H1 (cell line): ENCODE data around the gene SPCS3. TPM values are rescaled to one million over a fixed set of nuclear protein-coding genes. Genes with fewer than 3 reads are reported as not detected.

Experiments
- CTCF ChIA-PET: fragments of 300-600 bp; sonication (Branson Sonifier 250); formaldehyde crosslinking; loops from one replicate; lab custom pipeline; 2021; ENCODE audit not compliant: partially characterized antibody; lab: Charles Lee
- POLR2A ChIA-PET: fragments of 300-600 bp; sonication (Branson Sonifier 250); formaldehyde crosslinking; loops from one replicate; lab custom pipeline; 2021; ENCODE audit warnings: inconsistent platforms; ENCODE audit not compliant: partially characterized antibody; lab: Charles Lee
- DNase-seq, 2 experiments: peaks; one replicate each; pipeline versions ENCODE4 v3.0.0 to v3.0.0-alpha.2; 2010 to 2022; ENCODE audit warnings: low spot score in 2 of 2, low read depth in 1 of 2, mixed read lengths in 1 of 2
- FAIRE-seq: peaks from 2 replicates; lab custom pipeline; 2011; peaks lifted over from hg19 to GRCh38; lab: Jason Lieb, UNC
- H2AFZ ChIP-seq: 2 replicates; pipeline ENCODE4 v1.8.1; 2012; ENCODE audit warnings: low read length, inconsistent platforms
- H2AK5ac ChIP-seq: 2 replicates; pipeline ENCODE4 v1.6.1; 2013; ENCODE audit warnings: low read depth, low read length
- H2BK120ac ChIP-seq: replicated peaks from 2 replicates; pipeline ENCODE3; 2013; ENCODE audit warnings: low read depth, low read length, inconsistent platforms
- H2BK12ac ChIP-seq: 2 replicates; pipeline ENCODE4 v1.6.1; 2013; ENCODE audit warnings: low read depth, low read length
- H2BK15ac ChIP-seq: 2 replicates; pipeline ENCODE4 v1.6.1; 2013; ENCODE audit warnings: low read length
- H2BK20ac ChIP-seq: 2 replicates; pipeline ENCODE4 v1.6.1; 2013; ENCODE audit warnings: low read length
- H2BK5ac ChIP-seq: 2 replicates; pipeline ENCODE4 v1.6.1; 2013; ENCODE audit warnings: low read depth, low read length
- H3K14ac ChIP-seq: 2 replicates; pipeline ENCODE4 v1.6.1; 2013; ENCODE audit warnings: inconsistent platforms; ENCODE audit not compliant: insufficient read length
- H3K18ac ChIP-seq: 2 replicates; pipeline ENCODE4 v1.6.1; 2013; ENCODE audit warnings: low read length; ENCODE audit errors: extremely low read depth
- H3K23ac ChIP-seq: 2 replicates; pipeline ENCODE4 v1.6.1; 2013; ENCODE audit warnings: inconsistent platforms; ENCODE audit not compliant: insufficient read length
- H3K23me2 ChIP-seq: 2 replicates; pipeline ENCODE4 v1.6.1; 2013; ENCODE audit warnings: low read depth, low read length
- H3K27ac ChIP-seq: 2 replicates; pipeline ENCODE4 v1.6.1; 2011; ENCODE audit warnings: low read depth, low read length, inconsistent platforms
- H3K27me3 ChIP-seq, 4 experiments: replicated peaks in 1 of 4; 1 replicate in 1 of 4; 2 replicates in 3 of 4; pipeline versions ENCODE4 v1.6.1 to v1.8.1; 2011 to 2013; ENCODE audit warnings: low read length in 3 of 4, mild to moderate bottlenecking in 3 of 4, inconsistent platforms in 2 of 4, mixed read lengths in 2 of 4, moderate library complexity in 1 of 4; ENCODE audit not compliant: control insufficient read depth in 3 of 4, insufficient read depth in 3 of 4; ENCODE audit errors: extremely low read depth in 1 of 4
- H3K36me3 ChIP-seq, 4 experiments: 2 replicates each; pipeline versions ENCODE4 v1.6.1 to v1.8.1; 2011 to 2013; ENCODE audit warnings: mild to moderate bottlenecking in 4 of 4, low read length in 3 of 4, moderate library complexity in 2 of 4, control low read depth in 1 of 4, inconsistent platforms in 1 of 4; ENCODE audit not compliant: insufficient read depth in 4 of 4, control insufficient read depth in 2 of 4
- H3K4ac ChIP-seq: replicated peaks from 2 replicates; pipeline ENCODE3; 2013; ENCODE audit warnings: low read length, low read depth, mixed read lengths, inconsistent platforms; ENCODE audit not compliant: insufficient read length
- H3K4me1 ChIP-seq, 4 experiments: replicated peaks in 1 of 4; 1 replicate in 1 of 4; 2 replicates in 3 of 4; pipeline versions ENCODE4 v1.6.1 to v1.8.1; 2011 to 2013; ENCODE audit warnings: low read length in 3 of 4, inconsistent platforms in 2 of 4, mixed read lengths in 1 of 4; ENCODE audit not compliant: insufficient read depth in 4 of 4, control insufficient read depth in 3 of 4
- H3K4me2 ChIP-seq, 2 experiments: 2 replicates each; pipeline versions ENCODE4 v1.6.1 to v1.8.1; 2011 to 2013; ENCODE audit warnings: low read depth in 2 of 2, low read length in 2 of 2, control low read depth in 1 of 2, inconsistent platforms in 1 of 2, mild to moderate bottlenecking in 1 of 2; ENCODE audit not compliant: insufficient read depth in 1 of 2
- H3K4me3 ChIP-seq, 4 experiments: fragments of 200-600, 300-600 bp in 1 of 4; sonication (generic), shearing (Covaris generic), sonication (Bioruptor Twin) in 1 of 4; 2 replicates each; pipeline versions ENCODE4 v1.5.1 to v1.8.1; 2011 to 2016; ENCODE audit warnings: low read length in 4 of 4, low read depth in 3 of 4, control low read depth in 2 of 4, inconsistent platforms in 2 of 4, mild to moderate bottlenecking in 2 of 4, mixed read lengths in 1 of 4, moderate library complexity in 1 of 4; ENCODE audit not compliant: insufficient read depth in 2 of 4; ENCODE audit errors: extremely low read depth in 1 of 4
- H3K56ac ChIP-seq: replicated peaks from 2 replicates; pipeline ENCODE3; 2013; ENCODE audit warnings: low read depth, mild to moderate bottlenecking, mixed read lengths, low read length, inconsistent platforms; ENCODE audit not compliant: insufficient read length
- H3K79me1 ChIP-seq: 2 replicates; pipeline ENCODE4 v1.6.1; 2013; ENCODE audit warnings: low read depth, low read length, control low read depth
- H3K79me2 ChIP-seq, 2 experiments: 2 replicates each; pipeline versions ENCODE4 v1.6.1 to v1.8.1; 2012 to 2013; ENCODE audit warnings: low read length in 2 of 2, mild to moderate bottlenecking in 2 of 2, inconsistent platforms in 1 of 2; ENCODE audit not compliant: insufficient read depth in 2 of 2, control insufficient read depth in 1 of 2
- H3K9ac ChIP-seq, 4 experiments: replicated peaks in 1 of 4; 1 replicate in 1 of 4; 2 replicates in 3 of 4; pipeline versions ENCODE4 v1.6.1 to v1.8.1; 2011 to 2013; ENCODE audit warnings: low read depth in 3 of 4, low read length in 3 of 4, control low read depth in 2 of 4, mild to moderate bottlenecking in 2 of 4, moderate library complexity in 2 of 4, inconsistent platforms in 1 of 4; ENCODE audit errors: extremely low read depth in 1 of 4
- H3K9me3 ChIP-seq, 2 experiments: 2 replicates each; pipeline versions ENCODE4 v1.6.1 to v1.8.1; 2012 to 2013; ENCODE audit warnings: mild to moderate bottlenecking in 2 of 2, moderate library complexity in 2 of 2, control low read depth in 1 of 2, inconsistent platforms in 1 of 2, low read depth in 1 of 2, low read length in 1 of 2, mixed read lengths in 1 of 2; ENCODE audit not compliant: insufficient read depth in 2 of 2
- H4K20me1 ChIP-seq, 2 experiments: replicated peaks in 1 of 2; 2 replicates each; pipeline versions ENCODE3 to v1.8.1; 2011 to 2013; ENCODE audit warnings: inconsistent platforms in 2 of 2, low read length in 2 of 2, mild to moderate bottlenecking in 1 of 2; ENCODE audit not compliant: insufficient read depth in 2 of 2, control insufficient read depth in 1 of 2
- H4K5ac ChIP-seq: 2 replicates; pipeline ENCODE4 v1.6.1; 2013; ENCODE audit warnings: low read length, low read depth, mixed read lengths, inconsistent platforms; ENCODE audit not compliant: insufficient read length
- H4K8ac ChIP-seq: 2 replicates; pipeline ENCODE4 v1.8.0; 2013; ENCODE audit warnings: mild to moderate bottlenecking, moderate library complexity, low read length, inconsistent platforms; ENCODE audit not compliant: insufficient read depth; ENCODE audit errors: extremely low read depth
- H4K91ac ChIP-seq: replicated peaks from 2 replicates; pipeline ENCODE3; 2013; ENCODE audit warnings: low read length, mixed read lengths, inconsistent platforms; ENCODE audit not compliant: insufficient read length
- BACH1 ChIP-seq: IDR thresholded peaks from 2 replicates; pipeline ENCODE4 v1.6.1; 2012; ENCODE audit warnings: low read length, improper control_type of control experiment
- CTBP2 ChIP-seq: IDR thresholded peaks from 2 replicates; pipeline ENCODE4 v1.7.0; 2011; ENCODE audit warnings: borderline replicate concordance, mild to moderate bottlenecking, moderate library complexity, mixed read lengths, low read length; ENCODE audit not compliant: insufficient read depth, insufficient read length
- FOSL1 ChIP-seq: IDR thresholded peaks from 2 replicates; pipeline ENCODE4 v1.6.1; 2011; ENCODE audit warnings: mild to moderate bottlenecking, low read depth, low read length, moderate library complexity; ENCODE audit not compliant: insufficient read depth
- HDAC6 ChIP-seq: IDR thresholded peaks from one replicate; pipeline ENCODE4 v1.7.1; 2012; ENCODE audit warnings: low read depth, mild to moderate bottlenecking, inconsistent platforms, low read length, moderate library complexity
- KDM5A ChIP-seq: fragments of 200-600 bp; IDR thresholded peaks from 2 replicates; pipeline ENCODE4 v1.7.1; 2012; ENCODE audit warnings: mild to moderate bottlenecking, low read length, inconsistent platforms, mixed read lengths
- NRF1 ChIP-seq: IDR thresholded peaks from 2 replicates; pipeline ENCODE4 v1.6.1; 2011; ENCODE audit warnings: mild to moderate bottlenecking, low read depth, low read length, improper control_type of control experiment
- POLR2A ChIP-seq, 2 experiments: IDR thresholded peaks; 1 replicate in 1 of 2; 2 replicates in 1 of 2; pipeline ENCODE4 v1.6.1; 2011; ENCODE audit warnings: low read depth in 2 of 2, low read length in 2 of 2, mild to moderate bottlenecking in 2 of 2; ENCODE audit errors: control extremely low read depth in 1 of 2
- RNF2 ChIP-seq: fragments of 200-900, 300-1000 bp; sonication (generic); IDR thresholded peaks from 2 replicates; pipeline ENCODE4 v1.7.1; 2016; ENCODE audit warnings: borderline replicate concordance, low read depth, mild to moderate bottlenecking, antibody characterized with exemption, low read length; ENCODE audit not compliant: poor library complexity, severe bottlenecking; ENCODE audit errors: missing control alignments
- SP4 ChIP-seq: IDR thresholded peaks from 2 replicates; pipeline ENCODE4 v1.6.1; 2012; ENCODE audit warnings: low read length, inconsistent platforms
- SRF ChIP-seq: IDR thresholded peaks from 2 replicates; pipeline ENCODE4 v1.6.1; 2011; ENCODE audit warnings: mild to moderate bottlenecking, low read depth, low read length, moderate library complexity
- TAF7 ChIP-seq: optimal IDR thresholded peaks from 2 replicates; pipeline ENCODE3; 2011; ENCODE audit warnings: low read depth, mild to moderate bottlenecking, inconsistent platforms, low read length, moderate library complexity, borderline replicate concordance
- TCF12 ChIP-seq: IDR thresholded peaks from 2 replicates; pipeline ENCODE4 v1.6.1; 2011; ENCODE audit warnings: low read depth, mild to moderate bottlenecking, low read length
- WGBS, 2 experiments: shearing (Covaris generic) in 1 of 2; methylation state at CpG; one replicate each; pipeline versions ENCODE4 v1.1.6 to v1.1.7; 2013 to 2015; ENCODE audit warnings: low lambda C conversion rate in 2 of 2, mixed read lengths in 2 of 2, inconsistent platforms in 1 of 2, low coverage in 1 of 2, missing lambda C conversion rate in 1 of 2; ENCODE audit not compliant: insufficient replicate concordance in 2 of 2, insufficient coverage in 1 of 2, insufficient read length in 1 of 2; ENCODE audit errors: extremely low coverage in 1 of 2, missing lambda C conversion rate in 1 of 2; 5-methylcytosine and 5-hydroxymethylcytosine counted together
- polyA plus RNA-seq, 7 experiments: library from polyadenylated mRNA; depleted of rRNA in 3 of 7; stranded (reverse) in 5 of 7; unstranded in 2 of 7; fragments of >200 nt in 5 of 7; fragments of 200-250 nt in 2 of 7; gene quantifications; 1 replicate in 5 of 7; 2 replicates in 1 of 7; 4 replicates in 1 of 7; pipeline versions ENCODE4 v1.2.1 to v1.2.3, GENCODE V29; 2011 to 2013; ENCODE audit warnings: missing spikeins in 2 of 7, mixed read lengths in 2 of 7
- total RNA-seq: library from RNA; stranded (reverse); fragmentation: NEBNext Ultra II Directional; extraction: Animal tissue kit (Norgen Biotek cat#: 25700); gene quantifications from 2 replicates; pipeline ENCODE4 v1.2.1, GENCODE V29; 2021
- TF ChIP-seq, protein P1 (sequence below): IDR thresholded peaks from 2 replicates; pipeline ENCODE4 v1.6.1; 2012; ENCODE audit warnings: inconsistent platforms

SPCS3 gene
- total and polyA plus RNA-seq, 2 of the 8 experiments (the other 6 are each of a cell fraction or from before 2014, with no cell fraction given), result 18.4 to 117 TPM

DNA sequence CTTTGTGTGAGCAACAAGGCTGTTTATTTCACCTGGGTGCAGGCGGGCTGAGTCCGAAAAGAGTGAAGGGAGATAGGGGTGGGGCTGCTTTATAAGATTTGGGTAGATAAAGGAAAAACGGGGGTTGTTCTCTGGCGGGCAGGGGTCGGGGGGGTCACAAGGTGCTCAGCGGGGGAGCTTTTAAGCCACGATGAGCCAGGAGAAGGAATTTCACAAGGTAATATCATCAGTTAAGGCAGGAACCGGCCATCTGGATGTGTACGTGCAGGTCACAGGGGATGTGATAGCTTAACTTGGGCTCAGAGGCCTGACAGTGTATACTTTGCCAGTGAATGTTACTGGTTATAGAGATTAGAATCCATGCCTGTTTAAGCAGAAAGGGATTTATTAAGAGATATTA, 19.7 kb upstream of the SPCS3 start:
- H4K20me1 ChIP-seq, result no peaks in the 10 kb centered on the region
- H3K79me2 ChIP-seq, result no peaks in the 10 kb centered on the region
- no peak overlapping the region for H2BK5ac ChIP-seq
- no peaks in the 10 kb centered on the region for H3K9me3 ChIP-seq
- no peak overlapping the region for H2BK120ac ChIP-seq
- H3K36me3 ChIP-seq, result no peaks in the 10 kb centered on the region
- DNase-seq (no peak), FAIRE-seq (no peak)
- no peaks in the 10 kb centered on the region for H3K23me2 ChIP-seq
- H2BK12ac ChIP-seq, result no peak overlapping the region
- no peak overlapping the region for H3K9ac ChIP-seq
- no peak overlapping the region for H2BK20ac ChIP-seq
- ChIA-PET CTCF (no interaction called here), POLR2A (no interaction called here)
- no peak overlapping the region for H4K5ac ChIP-seq
- no peak overlapping the region for H2AFZ ChIP-seq
- H4K91ac ChIP-seq, result no peak overlapping the region
- peaks cover 0 to 6% (median under 1%) of the 10 kb centered on the region in 4 experiments; a peak in 3 of 7 replicates for H3K27me3 ChIP-seq
- H3K4me2 ChIP-seq, result no peak overlapping the region
- H3K56ac ChIP-seq, result no peak overlapping the region
- H3K4ac ChIP-seq, result no peak overlapping the region
- no peak overlapping the region for H2AK5ac ChIP-seq
- H3K18ac ChIP-seq, result no peak overlapping the region
- H3K4me3 ChIP-seq, result no peak overlapping the region
- H2BK15ac ChIP-seq, result no peak overlapping the region
- WGBS, 2 experiments, result 91% methylated on average over 7 of the region's 9 CpGs; no CpG with 5 or more reads in 1 of the 2 experiments
- H3K27ac ChIP-seq, result no peak overlapping the region
- no peaks in the 10 kb centered on the region for H3K79me1 ChIP-seq
- H3K4me1 ChIP-seq, result peaks cover 0 to 4% (median 0%) of the 10 kb centered on the region in 4 experiments; a peak in 1 of 7 replicates
- H3K23ac ChIP-seq, result no peak overlapping the region
- no peak overlapping the region for H4K8ac ChIP-seq
- H3K14ac ChIP-seq, result no peak overlapping the region
- TF ChIP-seq NRF1 (no peak), SRF (no peak), HDAC6 (no peak), FOSL1 (no peak), TCF12 (no peak), TAF7 (no peak), CTBP2 (no peak), POLR2A (IDR thresholded peaks at IDR 0.05; ENCODE audit: control extremely low read depth in 1 of 2, low read depth in 2 of 2, low read length in 2 of 2) (no peak), SP4 (no peak), KDM5A (no peak), BACH1 (no peak), RNF2 (no peak)
- TF ChIP-seq, protein P1, sequence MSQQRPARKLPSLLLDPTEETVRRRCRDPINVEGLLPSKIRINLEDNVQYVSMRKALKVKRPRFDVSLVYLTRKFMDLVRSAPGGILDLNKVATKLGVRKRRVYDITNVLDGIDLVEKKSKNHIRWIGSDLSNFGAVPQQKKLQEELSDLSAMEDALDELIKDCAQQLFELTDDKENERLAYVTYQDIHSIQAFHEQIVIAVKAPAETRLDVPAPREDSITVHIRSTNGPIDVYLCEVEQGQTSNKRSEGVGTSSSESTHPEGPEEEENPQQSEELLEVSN, result no peak
